ENCODE results near the gene RIPOR3. TPM values are rescaled to one million over a fixed set of nuclear protein-coding genes. Genes with fewer than 3 reads are reported as not detected.

The RIPOR3 gene
- total and polyA plus RNA-seq, 9 of the 15 experiments (the other 6 are each of a cell fraction or from before 2014, with no cell fraction given): 3.3 to 62.7 (median 21.4) TPM

DNA sequence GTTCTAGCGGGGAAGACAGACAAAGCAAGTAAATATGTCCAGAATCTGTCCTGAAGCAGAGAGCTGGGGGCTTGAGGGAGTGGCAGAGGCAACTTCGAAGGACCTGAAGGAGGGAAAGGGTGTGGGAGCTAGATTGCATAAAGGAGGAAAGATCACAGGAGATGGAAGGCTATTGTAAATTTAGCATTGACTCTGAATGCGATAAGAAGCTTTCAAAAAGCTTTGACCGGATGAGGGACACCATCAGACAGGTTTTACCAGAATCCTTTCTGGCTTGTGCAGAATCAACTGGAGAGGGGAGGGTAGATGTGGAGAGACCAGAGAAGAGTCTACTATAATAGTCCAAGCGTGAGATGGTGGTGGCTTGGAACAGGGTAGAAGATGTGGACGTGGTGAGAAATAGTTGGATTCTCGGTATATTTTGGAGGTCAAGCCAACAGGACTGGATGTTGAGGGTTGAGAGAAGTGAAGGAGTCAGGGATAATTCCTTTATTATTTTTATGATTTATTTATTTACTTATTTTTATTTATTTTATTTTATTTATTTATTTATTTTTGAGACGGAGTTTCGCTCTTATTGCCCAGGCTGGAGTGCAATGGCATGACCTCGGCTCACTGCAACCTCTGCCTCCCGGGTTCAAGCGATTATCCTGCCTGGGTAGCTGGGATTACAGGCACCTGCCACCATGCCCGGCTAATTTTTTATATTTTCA is 19.9 kb upstream of the RIPOR3 start:
- FAIRE-seq: peak; percentile 42
- Histone ChIP-seq H3K79me2 (ENCODE audit: control insufficient read depth, insufficient read depth, low read length) (no peaks in the 10 kb centered on the region), H3K27me3 (ENCODE audit: control insufficient read depth in 2 of 2, insufficient read depth in 2 of 2, low read length in 2 of 2) (no peaks in the 10 kb centered on the region), H3K4me1 (replicated peaks in 1 of 2; ENCODE audit: control insufficient read depth in 2 of 2, insufficient read depth in 2 of 2, low read length in 2 of 2) (peaks cover 22% of the 10 kb centered on the region in 2 experiments), H4K20me1 (replicated peaks; ENCODE audit: control insufficient read depth, insufficient read depth, low read length) (no peaks in the 10 kb centered on the region), H3K27ac (ENCODE audit: extremely low read depth, low read depth, low read length) (peak overlapping the region; percentile 48; the same call in 2 of the 3 replicates), H3K9ac (ENCODE audit: insufficient read depth in 1 of 2, low read depth in 2 of 2, low read length in 2 of 2) (peak overlapping the region; percentile 20 to 30; a peak in 3 of 4 replicates), H3K4me2 (ENCODE audit: insufficient read depth, low read length) (peak overlapping the region; percentile 50), H3K9me3 (replicated peaks; ENCODE audit: control insufficient read depth, insufficient read depth, low read depth, low read length) (no peaks in the 10 kb centered on the region), H3K36me3 (ENCODE audit: control insufficient read depth, insufficient read depth, low read length) (no peaks in the 10 kb centered on the region), H3K9me1 (ENCODE audit: control insufficient read depth, insufficient read depth, low read length) (no peaks in the 10 kb centered on the region), H2AFZ (ENCODE audit: low read depth, low read length) (peak overlapping the region; percentile 85), H3K4me3 (no peak overlapping the region)
- intact Hi-C loops (cut with micrococcal nuclease) (loop anchor here (5.0 kb wide), 1 partner anchor 49 kb away; no protein-coding TSS in a partner anchor), in situ Hi-C loops (cut with MboI) (no loop called here)
- BruUV-seq (replicated peaks): no TSS peak
- DNase-seq (ENCODE audit: extremely low read depth in 1 of 4, low spot score in 3 of 4): peak in 2 of 4 experiments; percentile 30 to 54
- POLR2A ChIA-PET: interaction anchor here (0.9 to 1.0 kb wide), 3 partner anchors 15 to 43 kb away, joined by 3 to 4 read pairs (median 3); no protein-coding TSS in a partner anchor
- peak; percentile 60 for ATAC-seq
- CTCF ChIA-PET (ENCODE audit: low intra/inter-chr PET ratio): no interaction called here
- WGBS (ENCODE audit: insufficient coverage, low coverage, missing lambda C conversion rate): 54% methylated on average over 13 of the region's 13 CpGs
- TF ChIP-seq EZH2 (IDR thresholded peaks at IDR 0.05; ENCODE audit: borderline replicate concordance, low read depth, low read length) (no peak), HDAC6 (IDR thresholded peaks at IDR 0.05; ENCODE audit: low read depth, low read length) (no peak), FOXM1 (IDR thresholded peaks at IDR 0.05; ENCODE audit: low read depth) (0 out of 2 replicates have a peak, but pooled peaks have one; percentile 21), FOXM1 (CRISPR knock-in tag; IDR thresholded peaks at IDR 0.05; ENCODE audit: low read depth) (no peak), CBFA2T3 (IDR thresholded peaks at IDR 0.05) (peak; percentile 51; the same call in 1 of the 2 replicates), CCAR2 (IDR thresholded peaks at IDR 0.05; ENCODE audit: low read depth, low read length) (no peak), IFI16 (CRISPR knock-in tag; IDR thresholded peaks at IDR 0.05) (no peak), SMARCA4 (IDR thresholded peaks at IDR 0.05) (0 out of 2 replicates have a peak, but pooled peaks have one; percentile 54), ESRRB (CRISPR knock-in tag; IDR thresholded peaks at IDR 0.05; ENCODE audit: borderline replicate concordance) (no peak), RBM39 (optimal IDR thresholded peaks at IDR 0.05; ENCODE audit: low read depth, low read length) (no peak), ZNF354B (CRISPR knock-in tag; IDR thresholded peaks at IDR 0.05) (no peak), ARID1B (IDR thresholded peaks at IDR 0.05) (peak; percentile 39)
- TF ChIP-seq, protein P1, sequence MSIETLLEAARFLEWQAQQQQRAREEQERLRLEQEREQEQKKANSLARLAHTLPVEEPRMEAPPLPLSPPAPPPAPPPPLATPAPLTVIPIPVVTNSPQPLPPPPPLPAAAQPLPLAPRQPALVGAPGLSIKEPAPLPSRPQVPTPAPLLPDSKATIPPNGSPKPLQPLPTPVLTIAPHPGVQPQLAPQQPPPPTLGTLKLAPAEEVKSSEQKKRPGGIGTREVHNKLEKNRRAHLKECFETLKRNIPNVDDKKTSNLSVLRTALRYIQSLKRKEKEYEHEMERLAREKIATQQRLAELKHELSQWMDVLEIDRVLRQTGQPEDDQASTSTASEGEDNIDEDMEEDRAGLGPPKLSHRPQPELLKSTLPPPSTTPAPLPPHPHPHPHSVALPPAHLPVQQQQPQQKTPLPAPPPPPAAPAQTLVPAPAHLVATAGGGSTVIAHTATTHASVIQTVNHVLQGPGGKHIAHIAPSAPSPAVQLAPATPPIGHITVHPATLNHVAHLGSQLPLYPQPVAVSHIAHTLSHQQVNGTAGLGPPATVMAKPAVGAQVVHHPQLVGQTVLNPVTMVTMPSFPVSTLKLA (conservative IDR thresholded peaks at IDR 0.05): 0 out of 4 replicates have a peak, but pooled peaks of 1 of the 2 experiments have one; percentile 21
- TF ChIP-seq, protein P2, sequence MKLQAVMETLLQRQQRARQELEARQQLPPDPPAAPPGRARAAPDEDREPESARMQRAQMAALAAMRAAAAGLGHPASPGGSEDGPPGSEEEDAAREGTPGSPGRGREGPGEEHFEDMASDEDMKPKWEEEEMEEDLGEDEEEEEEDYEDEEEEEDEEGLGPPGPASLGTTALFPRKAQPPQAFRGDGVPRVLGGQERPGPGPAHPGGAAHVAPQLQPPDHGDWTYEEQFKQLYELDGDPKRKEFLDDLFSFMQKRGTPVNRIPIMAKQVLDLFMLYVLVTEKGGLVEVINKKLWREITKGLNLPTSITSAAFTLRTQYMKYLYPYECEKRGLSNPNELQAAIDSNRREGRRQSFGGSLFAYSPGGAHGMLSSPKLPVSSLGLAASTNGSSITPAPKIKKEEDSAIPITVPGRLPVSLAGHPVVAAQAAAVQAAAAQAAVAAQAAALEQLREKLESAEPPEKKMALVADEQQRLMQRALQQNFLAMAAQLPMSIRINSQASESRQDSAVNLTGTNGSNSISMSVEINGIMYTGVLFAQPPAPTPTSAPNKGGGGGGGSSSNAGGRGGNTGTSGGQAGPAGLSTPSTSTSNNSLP (IDR thresholded peaks at IDR 0.05; ENCODE audit: borderline replicate concordance, low read depth, low read length): no peak
- TF ChIP-seq, protein P3, sequence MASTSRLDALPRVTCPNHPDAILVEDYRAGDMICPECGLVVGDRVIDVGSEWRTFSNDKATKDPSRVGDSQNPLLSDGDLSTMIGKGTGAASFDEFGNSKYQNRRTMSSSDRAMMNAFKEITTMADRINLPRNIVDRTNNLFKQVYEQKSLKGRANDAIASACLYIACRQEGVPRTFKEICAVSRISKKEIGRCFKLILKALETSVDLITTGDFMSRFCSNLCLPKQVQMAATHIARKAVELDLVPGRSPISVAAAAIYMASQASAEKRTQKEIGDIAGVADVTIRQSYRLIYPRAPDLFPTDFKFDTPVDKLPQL (IDR thresholded peaks at IDR 0.05; ENCODE audit: extremely low read depth, insufficient read length): no peak
- TF ChIP-seq, protein P4, sequence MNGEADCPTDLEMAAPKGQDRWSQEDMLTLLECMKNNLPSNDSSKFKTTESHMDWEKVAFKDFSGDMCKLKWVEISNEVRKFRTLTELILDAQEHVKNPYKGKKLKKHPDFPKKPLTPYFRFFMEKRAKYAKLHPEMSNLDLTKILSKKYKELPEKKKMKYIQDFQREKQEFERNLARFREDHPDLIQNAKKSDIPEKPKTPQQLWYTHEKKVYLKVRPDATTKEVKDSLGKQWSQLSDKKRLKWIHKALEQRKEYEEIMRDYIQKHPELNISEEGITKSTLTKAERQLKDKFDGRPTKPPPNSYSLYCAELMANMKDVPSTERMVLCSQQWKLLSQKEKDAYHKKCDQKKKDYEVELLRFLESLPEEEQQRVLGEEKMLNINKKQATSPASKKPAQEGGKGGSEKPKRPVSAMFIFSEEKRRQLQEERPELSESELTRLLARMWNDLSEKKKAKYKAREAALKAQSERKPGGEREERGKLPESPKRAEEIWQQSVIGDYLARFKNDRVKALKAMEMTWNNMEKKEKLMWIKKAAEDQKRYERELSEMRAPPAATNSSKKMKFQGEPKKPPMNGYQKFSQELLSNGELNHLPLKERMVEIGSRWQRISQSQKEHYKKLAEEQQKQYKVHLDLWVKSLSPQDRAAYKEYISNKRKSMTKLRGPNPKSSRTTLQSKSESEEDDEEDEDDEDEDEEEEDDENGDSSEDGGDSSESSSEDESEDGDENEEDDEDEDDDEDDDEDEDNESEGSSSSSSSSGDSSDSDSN (IDR thresholded peaks at IDR 0.05; ENCODE audit: borderline replicate concordance in 1 of 2, low read depth in 2 of 2, low read length in 2 of 2): no peak

Measured in K562 (cell line).